Measurements from ENCODE around the gene SLC8B1.

The SLC8B1 gene

DNA sequence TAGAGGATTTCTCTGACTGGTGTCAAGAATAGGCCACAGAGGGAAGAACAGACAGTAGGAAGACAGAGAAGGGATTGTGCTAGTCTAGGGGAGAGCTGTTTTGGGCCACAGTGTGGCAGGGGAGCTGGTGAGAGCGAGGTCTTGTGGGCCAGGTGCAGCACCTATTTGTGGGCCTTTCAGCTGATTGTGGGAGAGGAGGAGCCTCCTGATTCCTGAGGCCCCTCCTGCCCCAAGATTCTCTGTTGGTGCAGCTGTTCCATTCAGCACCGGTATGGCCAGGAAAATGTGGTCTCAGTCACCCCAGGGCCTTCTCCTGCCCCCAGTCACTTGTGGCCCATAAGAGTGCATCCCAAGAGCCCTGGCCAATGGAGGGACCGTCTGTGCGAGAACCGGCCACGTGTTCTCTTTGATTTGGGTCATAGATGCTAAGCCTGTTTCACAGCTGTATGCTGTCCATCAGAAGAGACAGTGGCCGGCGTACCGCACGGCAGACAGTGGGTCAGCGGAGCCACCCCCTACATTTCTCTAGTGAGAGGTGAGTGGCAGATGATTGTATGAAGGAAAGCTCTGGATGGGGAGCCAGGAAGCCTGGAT lies 86.0 kb downstream of the SLC8B1 start:
- TF ChIP-seq, protein P1, sequence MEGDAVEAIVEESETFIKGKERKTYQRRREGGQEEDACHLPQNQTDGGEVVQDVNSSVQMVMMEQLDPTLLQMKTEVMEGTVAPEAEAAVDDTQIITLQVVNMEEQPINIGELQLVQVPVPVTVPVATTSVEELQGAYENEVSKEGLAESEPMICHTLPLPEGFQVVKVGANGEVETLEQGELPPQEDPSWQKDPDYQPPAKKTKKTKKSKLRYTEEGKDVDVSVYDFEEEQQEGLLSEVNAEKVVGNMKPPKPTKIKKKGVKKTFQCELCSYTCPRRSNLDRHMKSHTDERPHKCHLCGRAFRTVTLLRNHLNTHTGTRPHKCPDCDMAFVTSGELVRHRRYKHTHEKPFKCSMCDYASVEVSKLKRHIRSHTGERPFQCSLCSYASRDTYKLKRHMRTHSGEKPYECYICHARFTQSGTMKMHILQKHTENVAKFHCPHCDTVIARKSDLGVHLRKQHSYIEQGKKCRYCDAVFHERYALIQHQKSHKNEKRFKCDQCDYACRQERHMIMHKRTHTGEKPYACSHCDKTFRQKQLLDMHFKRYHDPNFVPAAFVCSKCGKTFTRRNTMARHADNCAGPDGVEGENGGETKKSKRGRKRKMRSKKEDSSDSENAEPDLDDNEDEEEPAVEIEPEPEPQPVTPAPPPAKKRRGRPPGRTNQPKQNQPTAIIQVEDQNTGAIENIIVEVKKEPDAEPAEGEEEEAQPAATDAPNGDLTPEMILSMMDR (IDR thresholded peaks at IDR 0.05; ENCODE audit: extremely low read depth, missing control alignments), result no peak

More for the DNA sequence above, 86.0 kb downstream of the SLC8B1 start:
- DNase-seq (ENCODE audit: low spot score), result no peak

Measured in GM20000 (cell line).